NCI-H524 (cell line): ENCODE results near the gene CAB39L.
A peak's percentile ranks its signal among the peaks of the same experiment; 100 is the strongest.
"Not testable (repeated sequence)": the region's sequence is repeated elsewhere in the genome, so short reads cannot be mapped to it uniquely, and the experiment has no call there.

Experiments used
- DNase-seq, 2 experiments: peaks; one replicate each; lab custom pipeline; 2025; lab: John Stamatoyannopoulos, UW

CAB39L gene

DNA sequence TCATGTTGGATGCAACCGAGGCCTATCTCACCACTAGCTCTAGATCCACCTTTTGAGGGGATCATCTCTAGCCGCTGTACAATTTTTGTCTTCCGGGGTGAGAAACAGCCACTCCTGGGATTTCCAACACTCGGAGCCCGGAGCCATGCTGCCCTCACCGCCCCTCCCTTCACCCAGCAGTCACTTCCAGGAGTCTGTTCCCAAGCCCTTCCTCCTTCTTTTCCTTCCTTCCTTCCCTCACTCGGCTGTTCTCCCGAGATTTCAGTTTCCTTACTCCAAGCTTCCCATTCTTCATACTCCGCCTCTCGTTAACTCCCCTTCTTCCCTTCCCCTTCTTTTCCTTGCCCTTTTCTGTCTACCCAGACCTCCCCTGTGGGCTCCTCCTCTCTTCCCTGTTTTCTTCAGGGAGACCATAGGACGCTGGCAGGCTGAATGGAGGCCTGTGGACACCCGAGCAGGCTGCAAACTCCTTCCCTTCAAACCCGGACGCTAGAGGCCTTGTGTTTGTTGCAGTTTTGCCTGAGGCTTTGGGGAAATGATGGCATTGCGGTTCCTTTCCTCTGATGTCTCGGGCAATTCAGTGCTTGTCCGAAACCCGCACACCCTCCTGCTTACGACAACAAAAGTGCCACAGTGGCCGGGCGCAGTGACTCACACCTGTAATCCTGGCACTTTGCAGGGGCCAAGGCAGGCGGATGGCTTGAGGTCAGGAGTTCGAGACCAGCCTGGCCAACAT is 96.0 kb downstream of the CAB39L start:
- DNase-seq = no peak

- DNase-seq = peak in 1 of 2 experiments; percentile 20
Observed at GRCh38 chr13:49346460-49346859, 97.4 kb downstream of the CAB39L start.

GRCh38 chr13:49343731-49344130 is 100.1 kb downstream of the CAB39L start:
- no peak for DNase-seq

DNA sequence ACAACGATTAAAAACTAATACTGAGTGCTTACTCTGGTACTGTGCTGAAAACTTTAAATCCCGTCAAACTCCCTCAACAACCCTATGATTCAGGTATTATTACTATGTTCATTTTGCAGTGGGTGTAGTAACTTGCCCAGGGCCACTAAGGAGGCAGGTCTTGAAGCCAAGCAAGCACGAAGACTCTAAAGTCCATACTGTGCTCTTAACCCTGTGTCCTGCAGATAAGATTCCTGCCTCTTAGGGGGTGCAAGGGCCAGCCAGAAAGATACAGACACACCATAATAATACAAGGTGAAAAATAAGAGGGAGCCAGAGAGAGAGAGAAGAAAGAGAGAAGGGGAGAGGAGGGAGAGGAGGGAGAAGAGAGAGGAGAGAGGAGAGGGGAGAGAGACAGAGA is 100.6 kb downstream of the CAB39L start:
- DNase-seq = no peak

- DNase-seq = no peak
Observed at GRCh38 chr13:49342454-49342853, 101.4 kb downstream of the CAB39L start.

DNA sequence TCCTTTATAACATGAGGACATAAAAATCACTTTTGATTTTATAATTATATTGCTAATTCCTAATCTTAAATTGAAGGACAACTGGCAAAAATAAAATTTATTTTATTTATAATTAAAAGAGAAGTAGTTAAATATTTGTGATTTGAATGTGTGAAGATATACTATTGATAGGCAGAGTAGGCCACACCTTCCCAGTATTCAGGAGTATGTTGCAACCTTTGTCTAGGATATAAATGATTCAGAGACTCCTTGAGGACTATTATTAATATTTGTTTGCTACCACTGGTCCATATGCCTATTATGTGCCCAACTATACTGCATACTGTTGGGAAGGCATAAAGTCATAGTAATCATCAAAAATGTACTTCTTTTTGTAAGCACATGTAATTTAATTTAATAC is 101.9 kb downstream of the CAB39L start:
- no peak for DNase-seq

DNA sequence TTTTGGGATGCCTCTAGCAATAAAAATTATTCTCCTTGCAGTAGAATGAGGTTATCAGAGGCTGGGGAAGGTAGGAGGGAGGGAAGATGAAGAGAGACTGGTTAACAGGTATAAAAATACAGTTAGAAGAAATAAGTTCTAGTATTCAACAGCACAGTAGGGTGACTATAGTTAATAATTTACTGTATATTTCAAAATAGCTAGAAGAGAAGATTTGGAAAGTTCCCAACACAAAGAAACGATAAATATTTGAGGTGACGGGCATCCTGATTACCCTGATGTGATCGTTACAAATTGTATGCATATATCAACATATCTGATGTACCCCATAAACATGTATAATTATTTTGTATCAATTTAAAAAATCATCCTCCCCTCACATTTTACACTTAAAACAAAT is 102.3 kb downstream of the CAB39L start:
- no peak for DNase-seq

- no peak for DNase-seq
Observed at GRCh38 chr13:49340161-49340560, 103.7 kb downstream of the CAB39L start.

- no peak for DNase-seq
Observed at GRCh38 chr13:49336655-49337054, 107.2 kb downstream of the CAB39L start.

GRCh38 chr13:49330546-49330864 is 113.4 kb downstream of the CAB39L start:
- no peak for DNase-seq

DNA sequence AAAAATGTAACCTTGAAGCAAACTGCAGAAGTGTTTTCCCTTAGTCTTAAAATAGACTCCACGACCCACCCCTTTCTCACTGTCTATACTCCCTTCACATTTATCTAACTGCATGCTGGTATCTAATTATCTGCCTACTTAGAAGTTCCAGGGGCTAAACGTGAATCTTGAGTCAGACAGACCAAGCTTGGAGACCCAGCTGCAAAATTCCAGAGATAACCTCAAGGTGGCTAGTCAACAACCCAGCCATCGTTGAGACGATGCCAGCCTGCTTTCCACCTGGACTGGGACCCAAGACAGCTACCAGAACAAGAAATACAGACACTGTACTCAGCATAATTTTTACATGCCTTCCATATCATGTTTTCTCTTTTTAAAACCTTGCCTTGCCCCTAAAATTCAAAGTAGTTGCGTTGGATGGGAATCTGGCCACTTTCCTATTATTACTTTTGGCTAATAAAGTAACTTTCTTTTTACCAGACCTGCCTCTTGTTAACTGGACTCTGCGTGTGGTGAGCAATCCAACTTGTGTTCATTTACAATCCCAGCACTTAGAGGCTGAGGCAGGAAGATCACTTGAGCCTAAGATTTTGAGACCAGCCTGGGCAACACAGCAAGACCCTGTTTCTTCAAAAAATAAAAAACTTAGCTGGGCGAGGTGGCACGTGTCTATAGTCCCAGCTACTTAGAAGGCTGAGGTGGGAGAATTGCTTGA is 113.9 kb downstream of the CAB39L start:
- DNase-seq = no peak

GRCh38 chr13:49327145-49327544 is 116.7 kb downstream of the CAB39L start:
- not testable (repeated sequence) for DNase-seq

DNA sequence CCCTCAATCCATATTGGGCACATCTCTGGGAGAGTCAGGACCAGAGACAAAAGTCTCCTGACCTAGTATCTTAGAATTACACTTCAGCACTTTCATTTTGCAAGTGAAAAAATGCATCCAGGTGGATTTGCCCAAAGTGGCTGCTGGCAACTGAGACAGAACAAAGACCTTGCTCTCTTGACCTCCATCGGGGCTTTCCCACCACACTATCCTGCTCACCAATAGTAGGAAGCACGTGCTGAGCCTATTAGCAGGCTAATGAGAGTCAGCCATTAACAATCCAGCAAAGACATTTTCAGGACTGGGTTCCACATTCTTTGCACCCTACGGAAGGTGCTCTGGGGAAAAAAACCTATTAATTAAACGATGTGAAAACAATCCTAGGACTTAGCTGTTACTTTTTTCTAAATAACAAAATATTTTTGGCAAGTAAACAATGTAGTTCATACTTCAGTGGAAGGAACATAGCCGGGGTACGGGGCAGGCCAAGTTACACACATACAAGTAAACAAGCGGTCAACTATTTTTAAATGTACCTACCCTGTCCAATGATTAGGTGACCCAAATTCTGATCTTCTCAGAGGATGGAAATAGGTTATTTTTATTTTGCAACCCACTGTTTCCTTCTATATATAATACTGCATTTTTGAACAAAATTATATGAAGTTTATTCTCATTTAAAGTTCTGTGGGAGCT is 117.5 kb downstream of the CAB39L start:
- DNase-seq = no peak

DNA sequence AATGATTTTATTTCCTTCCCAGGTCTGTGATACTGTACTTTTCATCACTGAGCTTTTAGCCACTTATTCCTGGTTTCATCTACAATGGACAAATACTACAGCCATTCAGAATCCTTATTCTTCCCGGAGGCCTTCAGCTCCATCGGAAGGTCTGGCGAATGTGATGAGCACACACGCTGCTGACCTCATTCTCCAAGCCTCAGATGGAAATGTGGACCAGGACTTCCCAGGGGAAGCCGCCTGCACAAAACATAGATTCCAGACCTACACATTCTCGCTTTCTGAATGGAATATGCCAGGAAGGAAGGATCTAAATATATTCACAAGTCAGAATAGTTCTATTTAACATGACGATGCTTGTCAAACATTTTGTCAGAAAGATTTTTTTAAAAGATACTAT is 120.5 kb downstream of the CAB39L start:
- DNase-seq = no peak

DNA sequence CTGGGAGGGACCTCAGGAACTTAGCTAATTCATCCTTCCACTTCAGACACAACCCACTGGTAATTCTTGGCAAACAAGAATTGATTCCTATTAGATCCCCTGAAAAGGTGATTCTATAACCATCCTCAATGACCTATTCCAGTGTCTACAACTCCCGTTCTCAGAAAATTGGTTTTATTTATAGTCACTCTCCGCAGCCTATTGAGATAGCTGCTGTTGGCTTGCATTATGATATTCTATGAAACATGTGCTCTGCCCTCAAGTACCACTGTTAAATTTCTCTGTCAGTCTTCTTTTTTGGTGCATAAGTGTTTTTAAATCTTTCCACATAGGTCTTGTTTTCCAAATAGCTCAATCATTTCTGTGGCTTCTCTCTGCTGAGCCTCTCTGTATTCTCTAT is 121.2 kb downstream of the CAB39L start:
- no peak for DNase-seq

GRCh38 chr13:49320975-49321374 is 122.9 kb downstream of the CAB39L start:
- DNase-seq = no peak

- DNase-seq = no peak
Observed at GRCh38 chr13:49319951-49320350, 123.9 kb downstream of the CAB39L start.

DNA sequence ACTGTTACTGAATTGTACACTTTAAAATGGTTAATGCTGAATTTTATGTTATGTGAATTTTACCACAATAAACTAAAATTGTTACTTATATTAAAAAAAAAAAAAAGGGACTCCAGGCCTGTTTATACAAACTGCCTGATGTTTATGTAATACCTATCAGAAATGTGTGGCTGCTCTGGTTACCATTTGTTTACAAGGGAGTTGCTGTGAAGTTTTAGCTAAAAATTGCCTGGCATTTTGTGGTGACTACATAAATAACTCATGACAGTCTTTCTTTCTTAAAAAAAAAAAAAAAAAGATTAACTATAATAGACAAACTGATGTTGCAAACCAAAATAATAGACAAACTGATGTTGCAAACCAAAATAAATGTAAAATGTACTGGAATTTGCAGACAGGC is 124.3 kb downstream of the CAB39L start:
- no peak for DNase-seq

DNA sequence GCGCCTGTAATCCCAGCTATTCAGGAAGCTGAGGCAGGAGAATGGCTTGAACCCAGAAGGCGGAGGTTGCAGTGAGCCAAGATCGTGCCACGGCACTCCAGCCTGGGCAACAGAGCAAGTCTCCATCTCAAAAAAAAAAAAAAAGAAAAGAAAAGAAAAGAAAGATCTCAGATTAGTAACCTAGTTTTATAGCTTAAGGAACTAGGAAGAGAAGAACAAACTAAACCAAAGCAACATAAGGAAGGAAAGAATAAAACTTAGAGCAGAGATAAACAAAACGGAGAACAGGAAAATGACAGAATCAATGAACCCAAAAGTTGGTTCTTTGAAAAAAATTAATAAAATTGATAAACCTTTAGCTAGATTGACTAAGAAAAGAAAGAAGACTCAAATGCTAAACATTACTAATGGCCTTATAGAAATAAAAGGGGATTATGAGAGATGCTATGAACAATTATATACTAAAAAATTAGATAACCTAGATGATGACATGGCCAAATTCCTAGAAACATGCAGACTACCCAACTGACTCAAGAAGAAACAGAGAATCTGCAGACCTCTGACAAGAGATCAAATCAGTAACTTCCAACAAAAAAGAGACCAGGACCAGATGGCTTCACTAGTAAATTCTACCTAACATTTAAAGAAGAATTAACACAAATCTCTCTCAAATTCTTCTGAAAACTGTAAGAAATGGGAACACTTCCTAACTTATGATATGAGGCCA is 127.9 kb downstream of the CAB39L start:
- DNase-seq = no peak

GRCh38 chr13:49315036-49315565 is 128.8 kb downstream of the CAB39L start:
- DNase-seq = no peak

- DNase-seq = no peak
Observed at GRCh38 chr13:49314344-49314882, 129.5 kb downstream of the CAB39L start.

DNA sequence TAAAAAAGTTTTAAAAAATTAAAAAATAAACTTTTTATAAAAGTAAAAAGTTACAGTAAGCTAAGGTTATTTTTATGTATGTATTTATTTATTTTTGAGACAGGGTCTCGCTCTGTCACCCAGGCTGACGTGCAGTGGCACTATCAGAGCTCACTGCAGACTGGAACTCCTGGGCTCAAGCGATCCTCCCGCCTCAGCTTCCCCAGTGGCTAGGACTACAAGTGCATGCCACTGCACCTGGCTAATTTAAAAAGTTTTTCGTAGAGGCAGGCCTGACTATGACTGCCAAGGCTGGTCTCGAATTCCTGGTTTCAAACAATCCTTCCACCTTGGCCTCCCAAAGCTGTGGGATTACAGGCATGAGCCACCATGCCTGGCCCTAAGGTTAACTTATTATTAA is 132.0 kb downstream of the CAB39L start:
- no peak for DNase-seq
